ENCODE data around the gene TEX14. TPM values are rescaled to one million over a fixed set of nuclear protein-coding genes. Genes with fewer than 3 reads are reported as not detected.
"Not testable (repeated sequence)": the region's sequence is repeated elsewhere in the genome, so short reads cannot be mapped to it uniquely, and the experiment has no call there.

Gene TEX14
- polyA plus RNA-seq, 2 of the 4 experiments (the other 2 are of a cell fraction), result 0.04 to 0.12 TPM

DNA sequence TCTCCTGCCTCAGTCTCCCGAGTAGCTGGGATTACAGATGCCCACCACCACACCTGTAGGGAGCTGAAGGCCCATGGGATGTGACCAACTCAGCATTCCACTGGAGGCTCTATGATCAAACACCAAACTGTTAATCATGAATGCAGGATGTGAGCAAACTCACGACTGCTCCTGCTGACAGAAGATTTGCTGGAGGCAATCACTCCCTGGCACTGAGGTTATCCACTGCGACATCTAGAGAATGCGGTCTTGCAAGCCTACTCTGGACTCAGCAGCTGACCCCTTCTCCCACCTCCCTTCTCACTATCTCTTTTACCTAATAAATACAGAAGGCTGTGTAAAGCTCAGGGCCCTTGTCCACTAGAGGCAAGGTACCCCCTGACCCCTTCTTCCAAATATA, 4.9 kb downstream of the TEX14 start:
- POLR2A ChIA-PET, result no interaction called here
- Histone ChIP-seq H3K4me3 (no peak overlapping the region), H3K4me1 (0 out of 3 replicates have a peak, but pooled peaks cover under 1% of the 10 kb centered on the region), H3K27ac (no peak overlapping the region), H3K9me3 (peaks cover 5% of the 10 kb centered on the region), H3K4me2 (no peak overlapping the region)
- DNase-seq (ENCODE audit: low read depth in 1 of 2, low spot score in 1 of 2) (no peak), ATAC-seq (no peak), FAIRE-seq (no peak)
- no peak for TF ChIP-seq MAFK (IDR thresholded peaks at IDR 0.05; ENCODE audit: partially characterized antibody)
- TF ChIP-seq MYC (IDR thresholded peaks at IDR 0.05; ENCODE audit: borderline replicate concordance, low read length), result no peak
- TF ChIP-seq MAZ (IDR thresholded peaks at IDR 0.05; ENCODE audit: borderline replicate concordance, low read depth, low read length), result no peak
- no peak for TF ChIP-seq RARB (CRISPR knock-in tag; IDR thresholded peaks at IDR 0.05)
- no peak for TF ChIP-seq BHLHE40 (IDR thresholded peaks at IDR 0.05; ENCODE audit: low read depth, low read length)
- no peak for TF ChIP-seq JUN (IDR thresholded peaks at IDR 0.05)
- TF ChIP-seq JUNB (IDR thresholded peaks at IDR 0.05), result no peak
- no peak for TF ChIP-seq EHF (CRISPR knock-in tag; IDR thresholded peaks at IDR 0.05)
- no peak for TF ChIP-seq HOXA7 (CRISPR knock-in tag; IDR thresholded peaks at IDR 0.05)
- TF ChIP-seq, protein P1, sequence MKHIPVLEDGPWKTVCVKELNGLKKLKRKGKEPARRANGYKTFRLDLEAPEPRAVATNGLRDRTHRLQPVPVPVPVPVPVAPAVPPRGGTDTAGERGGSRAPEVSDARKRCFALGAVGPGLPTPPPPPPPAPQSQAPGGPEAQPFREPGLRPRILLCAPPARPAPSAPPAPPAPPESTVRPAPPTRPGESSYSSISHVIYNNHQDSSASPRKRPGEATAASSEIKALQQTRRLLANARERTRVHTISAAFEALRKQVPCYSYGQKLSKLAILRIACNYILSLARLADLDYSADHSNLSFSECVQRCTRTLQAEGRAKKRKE (CRISPR knock-in tag; IDR thresholded peaks at IDR 0.05; ENCODE audit: low read depth), result no peak
- no peak for TF ChIP-seq POLR2AphosphoS2 (conservative IDR thresholded peaks at IDR 0.05; ENCODE audit: low read length)
- no peak for TF ChIP-seq RAD21 (conservative IDR thresholded peaks at IDR 0.05 in 1 of 2, IDR thresholded peaks at IDR 0.05 in 1 of 2)
- TF ChIP-seq GATA3 (IDR thresholded peaks at IDR 0.05; ENCODE audit: borderline replicate concordance), result no peak
- no peak for TF ChIP-seq HEYL (CRISPR knock-in tag; IDR thresholded peaks at IDR 0.05)
- WGBS (ENCODE audit: missing lambda C conversion rate), result 55% methylated on average over 4 of the region's 4 CpGs
- CTCF ChIA-PET, result interaction anchor here (0.6 to 3.9 kb wide), 5 partner anchors 10 to 318 kb away, joined by 3 to 12 read pairs (median 5); no protein-coding TSS in a partner anchor

DNA sequence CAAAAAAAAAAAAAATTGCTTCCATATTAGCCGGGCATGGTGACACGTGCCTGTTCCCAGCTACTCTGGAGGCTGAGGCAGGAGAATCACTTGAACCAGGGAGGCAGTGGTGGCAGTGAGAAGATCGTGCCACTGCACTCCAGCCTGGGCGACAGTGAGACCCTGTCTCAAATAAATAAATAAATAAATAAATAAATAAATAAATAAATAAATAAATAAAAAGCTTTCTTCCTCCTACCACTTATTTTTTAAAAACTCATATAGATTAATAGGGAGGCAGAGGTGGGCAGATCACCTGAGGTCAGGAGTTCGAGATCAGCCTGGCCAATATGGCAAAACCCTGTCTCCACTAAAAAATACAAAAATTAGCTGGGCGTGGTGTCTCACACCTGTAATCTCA, 7.4 kb downstream of the TEX14 start:
- H3K9me3 ChIP-seq; H3K27ac ChIP-seq; H3K4me3 ChIP-seq; FAIRE-seq; ATAC-seq; H3K4me2 ChIP-seq; H3K4me1 ChIP-seq; DNase-seq (ENCODE audit: low read depth in 1 of 2, low spot score in 1 of 2): not testable (repeated sequence)
- ChIA-PET POLR2A (interaction anchor here (1.3 kb wide), 1 partner anchor 8 kb away, joined by 3 read pairs; the partner anchor contains the start of gene RAD51C), CTCF (interaction anchor here (0.6 to 3.9 kb wide), 2 partner anchors 166 to 239 kb away, joined by 3 to 12 read pairs; no protein-coding TSS in a partner anchor)
- WGBS (ENCODE audit: missing lambda C conversion rate), result 79% methylated on average over 6 of the region's 6 CpGs
- TF ChIP-seq ZC3H11A (IDR thresholded peaks at IDR 0.05), result peak; percentile 82

DNA sequence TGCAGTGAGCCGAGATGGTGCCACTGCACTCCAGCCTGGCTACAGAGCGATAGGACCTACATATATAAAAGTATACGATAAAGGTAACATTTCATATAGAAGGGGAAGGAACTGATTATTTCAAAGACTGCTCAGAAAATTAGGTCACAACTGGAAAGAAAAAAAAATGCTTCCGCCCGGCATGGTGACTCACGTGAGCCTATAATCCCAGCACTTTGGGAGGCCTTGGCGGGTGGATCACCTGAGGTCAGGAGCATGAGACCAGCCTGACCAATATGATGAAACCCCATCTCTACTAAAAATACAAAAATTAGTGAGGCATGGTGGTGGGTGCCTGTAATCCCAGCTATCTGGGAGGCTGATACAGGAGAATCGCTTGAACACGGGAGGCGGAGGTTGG, 7.8 kb downstream of the TEX14 start:
- DNase-seq (ENCODE audit: low read depth in 1 of 2, low spot score in 1 of 2) (no peak), FAIRE-seq (no peak), ATAC-seq (no peak)
- Histone ChIP-seq H3K4me1 (no peaks in the 10 kb centered on the region; the same call in 2 of the 3 replicates), H3K4me3 (no peak overlapping the region), H3K9me3 (no peaks in the 10 kb centered on the region), H3K4me2 (no peak overlapping the region), H3K27ac (no peak overlapping the region)
- ChIA-PET POLR2A (interaction anchor here (1.1 to 1.3 kb wide), 2 partner anchors 9 to 52 kb away, joined by 3 read pairs; partner anchors contain the start of gene RAD51C), CTCF (interaction anchor here (0.6 kb wide), 1 partner anchor 239 kb away, joined by 3 read pairs; no protein-coding TSS in a partner anchor)
- 85% methylated on average over 10 of the region's 10 CpGs for WGBS (ENCODE audit: missing lambda C conversion rate)
- TF ChIP-seq HOXA7 (CRISPR knock-in tag; IDR thresholded peaks at IDR 0.05), result no peak

DNA sequence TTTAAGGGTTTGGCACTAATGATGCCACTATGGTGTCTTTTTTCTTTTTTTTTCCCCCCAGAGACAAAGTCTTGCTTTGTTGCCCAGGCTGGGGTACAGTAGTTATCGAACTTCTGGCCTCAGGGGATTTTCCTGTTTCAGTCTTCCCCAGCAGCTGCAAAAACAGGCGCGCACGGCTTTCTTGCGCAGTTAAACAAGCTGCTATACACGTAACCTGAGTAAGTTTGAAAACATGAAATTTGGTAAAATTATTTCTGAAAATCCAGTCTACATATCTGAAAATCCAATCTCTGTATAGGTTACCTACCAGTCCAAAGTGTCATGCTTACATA, 11.8 kb downstream of the TEX14 start:
- peak overlapping the region in 1 of 2 experiments; percentile 29; a peak in 2 of 6 replicates for H3K27ac ChIP-seq
- DNase-seq (ENCODE audit: low read depth in 1 of 2, low spot score in 1 of 2), result no peak
- H3K9me3 ChIP-seq, result no peaks in the 10 kb centered on the region
- POLR2A ChIA-PET, result interaction anchor here (1.2 to 2.6 kb wide), 2 partner anchors 20 to 49 kb away, joined by 3 to 14 read pairs; no protein-coding TSS in a partner anchor
- 90% methylated on average over 6 of the region's 6 CpGs for WGBS (ENCODE audit: missing lambda C conversion rate)
- peak overlapping the region; percentile 34; the same call in 2 of the 3 replicates for H3K4me2 ChIP-seq
- FAIRE-seq, result no peak
- TF ChIP-seq, protein P1 (CRISPR knock-in tag; IDR thresholded peaks at IDR 0.05; ENCODE audit: low read depth), result no peak
- no peak for TF ChIP-seq TFCP2L1 (CRISPR knock-in tag; IDR thresholded peaks at IDR 0.05)
- TF ChIP-seq, protein P2, sequence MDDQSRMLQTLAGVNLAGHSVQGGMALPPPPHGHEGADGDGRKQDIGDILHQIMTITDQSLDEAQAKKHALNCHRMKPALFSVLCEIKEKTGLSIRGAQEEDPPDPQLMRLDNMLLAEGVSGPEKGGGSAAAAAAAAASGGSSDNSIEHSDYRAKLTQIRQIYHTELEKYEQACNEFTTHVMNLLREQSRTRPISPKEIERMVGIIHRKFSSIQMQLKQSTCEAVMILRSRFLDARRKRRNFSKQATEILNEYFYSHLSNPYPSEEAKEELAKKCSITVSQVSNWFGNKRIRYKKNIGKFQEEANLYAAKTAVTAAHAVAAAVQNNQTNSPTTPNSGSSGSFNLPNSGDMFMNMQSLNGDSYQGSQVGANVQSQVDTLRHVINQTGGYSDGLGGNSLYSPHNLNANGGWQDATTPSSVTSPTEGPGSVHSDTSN (IDR thresholded peaks at IDR 0.05), result no peak
- TF ChIP-seq, protein P3, sequence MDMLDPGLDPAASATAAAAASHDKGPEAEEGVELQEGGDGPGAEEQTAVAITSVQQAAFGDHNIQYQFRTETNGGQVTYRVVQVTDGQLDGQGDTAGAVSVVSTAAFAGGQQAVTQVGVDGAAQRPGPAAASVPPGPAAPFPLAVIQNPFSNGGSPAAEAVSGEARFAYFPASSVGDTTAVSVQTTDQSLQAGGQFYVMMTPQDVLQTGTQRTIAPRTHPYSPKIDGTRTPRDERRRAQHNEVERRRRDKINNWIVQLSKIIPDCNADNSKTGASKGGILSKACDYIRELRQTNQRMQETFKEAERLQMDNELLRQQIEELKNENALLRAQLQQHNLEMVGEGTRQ (IDR thresholded peaks at IDR 0.05), result no peak
- TF ChIP-seq ZSCAN20 (CRISPR knock-in tag; IDR thresholded peaks at IDR 0.05), result no peak
- no peak for TF ChIP-seq BHLHE40 (IDR thresholded peaks at IDR 0.05; ENCODE audit: low read depth, low read length)
- no peak for TF ChIP-seq GATA3 (IDR thresholded peaks at IDR 0.05; ENCODE audit: borderline replicate concordance)
- TF ChIP-seq, protein P4, sequence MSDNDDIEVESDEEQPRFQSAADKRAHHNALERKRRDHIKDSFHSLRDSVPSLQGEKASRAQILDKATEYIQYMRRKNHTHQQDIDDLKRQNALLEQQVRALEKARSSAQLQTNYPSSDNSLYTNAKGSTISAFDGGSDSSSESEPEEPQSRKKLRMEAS (IDR thresholded peaks at IDR 0.05), result no peak
- TF ChIP-seq EHMT2 (IDR thresholded peaks at IDR 0.05; ENCODE audit: low read depth), result no peak
- TF ChIP-seq NR3C1 (IDR thresholded peaks at IDR 0.05), result no peak
- no peak for TF ChIP-seq TP53 (CRISPR knock-in tag; IDR thresholded peaks at IDR 0.05)
- no peak for TF ChIP-seq RAD21 (conservative IDR thresholded peaks at IDR 0.05 in 1 of 2, IDR thresholded peaks at IDR 0.05 in 1 of 2)
- H3K4me3 ChIP-seq, result no peak overlapping the region
- ATAC-seq, result no peak; a peak in 1 of 6 replicates
- CTCF ChIA-PET, result interaction anchor here (1.1 to 1.7 kb wide), 3 partner anchors 10 to 350 kb away, joined by 3 to 5 read pairs (median 3); partner anchors contain the start of gene TEX14
- H3K4me1 ChIP-seq, result peaks cover 10% of the 10 kb centered on the region
